ENCODE data around the gene FBXL17.
A peak's percentile ranks its signal among the peaks of the same experiment; 100 is the strongest.
"Not testable (repeated sequence)": the region's sequence is repeated elsewhere in the genome, so short reads cannot be mapped to it uniquely, and the experiment has no call there.

FBXL17 gene

GRCh38 chr5:108274080-108274479 is 107.8 kb downstream of the FBXL17 start:
- not testable (repeated sequence) for H3K27me3 ChIP-seq (ENCODE audit: low read depth); DNase-seq (ENCODE audit: low spot score in 2 of 2)

GRCh38 chr5:108271127-108271526 is 110.8 kb downstream of the FBXL17 start:
- in situ Hi-C loops (cut with MboI; ENCODE audit: low sequenced_read_pairs) = no loop called here
- DNase-seq (ENCODE audit: low spot score in 2 of 2) = no peak
- peaks cover 6% of the 10 kb centered on the region for H3K4me1 ChIP-seq
- no peaks in the 10 kb centered on the region for H3K27me3 ChIP-seq (ENCODE audit: low read depth)
- no peak overlapping the region for H3K4me3 ChIP-seq
- H3K9me3 ChIP-seq = no peaks in the 10 kb centered on the region
- H3K36me3 ChIP-seq (replicated peaks) = no peaks in the 10 kb centered on the region

More at GRCh38 chr5:108274080-108274479, 107.8 kb downstream of the FBXL17 start:
- H3K4me1 ChIP-seq = peaks cover 23% of the 10 kb centered on the region
- in situ Hi-C loops (cut with MboI; ENCODE audit: low sequenced_read_pairs); H3K36me3 ChIP-seq (replicated peaks); H3K9me3 ChIP-seq; H3K4me3 ChIP-seq: not testable (repeated sequence)

DNA sequence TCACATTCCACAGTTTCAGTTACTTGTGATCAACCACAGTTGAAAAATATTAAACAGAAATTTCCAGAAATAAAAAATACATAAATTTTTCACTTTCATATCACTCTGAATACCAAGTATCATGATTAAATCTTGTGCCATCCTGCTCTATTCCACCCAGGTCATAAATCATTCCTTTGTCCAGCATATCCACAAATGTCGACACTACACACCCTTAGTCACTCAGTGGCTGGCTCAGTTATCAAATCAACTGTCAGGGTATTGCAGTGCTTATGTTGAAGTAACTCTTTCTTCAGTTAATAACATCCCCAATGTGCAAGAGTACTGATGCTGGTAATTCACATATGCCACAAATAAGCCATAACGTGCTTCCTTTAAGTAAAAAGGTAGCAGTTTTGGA is 115.7 kb downstream of the FBXL17 start:
- no peaks in the 10 kb centered on the region for H3K4me1 ChIP-seq
- no peaks in the 10 kb centered on the region for H3K36me3 ChIP-seq (replicated peaks)
- H3K9me3 ChIP-seq = no peaks in the 10 kb centered on the region
- in situ Hi-C loops (cut with MboI; ENCODE audit: low sequenced_read_pairs) = no loop called here
- H3K4me3 ChIP-seq = no peak overlapping the region
- no peaks in the 10 kb centered on the region for H3K27me3 ChIP-seq (ENCODE audit: low read depth)
- DNase-seq (ENCODE audit: low spot score in 2 of 2) = no peak

DNA sequence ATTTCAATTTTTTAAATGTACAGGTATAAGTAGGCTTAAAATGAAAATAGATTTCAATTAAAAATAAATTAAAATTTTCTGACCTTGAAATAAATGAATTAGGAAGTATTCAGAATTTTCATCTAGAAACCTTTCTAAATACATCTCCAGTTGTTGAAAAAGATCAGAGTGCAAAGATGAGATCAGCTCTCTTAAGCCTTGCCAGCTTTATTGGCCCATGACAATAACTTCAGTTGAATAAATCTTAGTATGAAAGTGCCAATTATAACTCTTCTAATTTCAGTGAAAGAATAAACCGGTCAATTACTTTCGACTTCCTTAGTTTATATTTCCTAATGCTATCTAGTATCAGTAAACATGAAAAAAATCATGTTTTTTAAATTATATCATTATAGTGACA is 117.4 kb downstream of the FBXL17 start:
- peaks cover 9% of the 10 kb centered on the region for H3K4me1 ChIP-seq
- no peaks in the 10 kb centered on the region for H3K27me3 ChIP-seq (ENCODE audit: low read depth)
- DNase-seq (ENCODE audit: low spot score in 2 of 2) = no peak
- in situ Hi-C loops (cut with MboI; ENCODE audit: low sequenced_read_pairs) = no loop called here
- no peaks in the 10 kb centered on the region for H3K36me3 ChIP-seq (replicated peaks)
- no peak overlapping the region for H3K4me3 ChIP-seq
- H3K9me3 ChIP-seq = no peaks in the 10 kb centered on the region

GRCh38 chr5:108263338-108263737 is 118.6 kb downstream of the FBXL17 start:
- no peak overlapping the region for H3K4me3 ChIP-seq
- no peaks in the 10 kb centered on the region for H3K27me3 ChIP-seq (ENCODE audit: low read depth)
- in situ Hi-C loops (cut with MboI; ENCODE audit: low sequenced_read_pairs) = no loop called here
- H3K4me1 ChIP-seq = peaks cover 18% of the 10 kb centered on the region
- H3K36me3 ChIP-seq (replicated peaks) = no peaks in the 10 kb centered on the region
- no peak for DNase-seq (ENCODE audit: low spot score in 2 of 2)
- no peaks in the 10 kb centered on the region for H3K9me3 ChIP-seq

DNA sequence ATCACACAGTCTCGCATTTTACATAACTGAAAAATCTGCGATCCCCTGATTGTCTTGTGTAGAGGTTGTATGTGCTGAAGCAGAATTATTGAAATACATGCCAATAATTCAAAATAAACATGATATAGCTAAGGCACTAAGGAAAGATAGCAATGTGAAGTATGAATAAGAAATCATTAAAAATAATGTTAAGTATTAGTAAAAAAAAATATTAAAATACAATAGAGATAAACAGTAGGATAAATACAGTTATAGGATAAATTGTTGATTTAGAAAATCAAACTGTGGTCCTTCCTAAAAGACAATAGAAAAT is 121.1 kb downstream of the FBXL17 start:
- no peaks in the 10 kb centered on the region for H3K36me3 ChIP-seq (replicated peaks)
- no peak overlapping the region for H3K4me3 ChIP-seq
- peaks cover 20% of the 10 kb centered on the region for H3K4me1 ChIP-seq
- DNase-seq (ENCODE audit: low spot score in 2 of 2) = no peak
- H3K27me3 ChIP-seq (ENCODE audit: low read depth) = no peaks in the 10 kb centered on the region
- in situ Hi-C loops (cut with MboI; ENCODE audit: low sequenced_read_pairs) = no loop called here
- H3K9me3 ChIP-seq = no peaks in the 10 kb centered on the region

DNA sequence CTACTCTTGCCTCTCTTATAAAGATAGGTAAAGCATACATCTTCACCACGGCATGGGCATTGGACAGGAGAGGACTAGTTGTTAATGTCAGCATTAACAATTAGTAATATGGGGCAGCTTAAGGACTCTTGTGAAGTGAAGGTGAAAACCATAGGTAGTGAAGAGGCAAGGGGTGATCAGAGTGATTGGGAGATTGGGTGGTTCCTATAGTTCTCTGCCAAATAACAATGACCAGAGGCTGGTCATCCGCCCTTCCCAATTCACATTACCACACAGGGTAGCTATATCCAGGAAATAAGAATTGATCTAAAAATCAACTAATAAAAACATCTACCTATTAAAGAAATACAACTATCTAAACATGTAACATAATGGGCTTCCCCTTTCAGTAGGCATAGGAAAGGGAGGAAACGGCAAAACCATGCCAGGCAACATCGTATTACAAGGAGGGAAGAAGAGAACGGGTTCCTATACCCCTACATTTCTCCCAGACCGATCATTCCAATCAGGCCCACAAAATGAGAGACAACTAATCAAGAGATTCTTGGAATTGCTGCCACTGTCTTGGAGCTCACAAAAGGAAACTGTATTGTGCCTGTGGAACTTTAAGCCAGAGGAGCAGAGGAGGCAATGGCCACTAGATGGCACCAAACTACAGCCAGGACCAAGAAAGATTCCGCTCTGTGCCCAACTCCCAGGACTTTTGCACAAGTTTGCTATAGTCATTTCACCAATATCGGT is 121.6 kb downstream of the FBXL17 start:
- no peaks in the 10 kb centered on the region for H3K36me3 ChIP-seq (replicated peaks)
- H3K9me3 ChIP-seq = no peaks in the 10 kb centered on the region
- H3K27me3 ChIP-seq (ENCODE audit: low read depth) = no peaks in the 10 kb centered on the region
- peak; percentile 83 to 85 for DNase-seq (ENCODE audit: low spot score in 2 of 2)
- H3K4me3 ChIP-seq = no peak overlapping the region
- in situ Hi-C loops (cut with MboI; ENCODE audit: low sequenced_read_pairs) = no loop called here
- H3K4me1 ChIP-seq = peaks cover 20% of the 10 kb centered on the region

- H3K4me1 ChIP-seq = peaks cover 24% of the 10 kb centered on the region
- H3K27me3 ChIP-seq (ENCODE audit: low read depth) = no peaks in the 10 kb centered on the region
- no peaks in the 10 kb centered on the region for H3K9me3 ChIP-seq
- H3K36me3 ChIP-seq (replicated peaks) = no peaks in the 10 kb centered on the region
- no peak overlapping the region for H3K4me3 ChIP-seq
- DNase-seq (ENCODE audit: low spot score in 2 of 2) = no peak
- in situ Hi-C loops (cut with MboI; ENCODE audit: low sequenced_read_pairs) = no loop called here
Measured at GRCh38 chr5:108259306-108259705, 122.6 kb downstream of the FBXL17 start.

GRCh38 chr5:108257996-108258395 is 123.9 kb downstream of the FBXL17 start:
- in situ Hi-C loops (cut with MboI; ENCODE audit: low sequenced_read_pairs) = no loop called here
- H3K36me3 ChIP-seq (replicated peaks) = no peaks in the 10 kb centered on the region
- peaks cover 29% of the 10 kb centered on the region for H3K4me1 ChIP-seq
- H3K27me3 ChIP-seq (ENCODE audit: low read depth) = no peaks in the 10 kb centered on the region
- no peak overlapping the region for H3K4me3 ChIP-seq
- H3K9me3 ChIP-seq = no peaks in the 10 kb centered on the region
- no peak for DNase-seq (ENCODE audit: low spot score in 2 of 2)

DNA sequence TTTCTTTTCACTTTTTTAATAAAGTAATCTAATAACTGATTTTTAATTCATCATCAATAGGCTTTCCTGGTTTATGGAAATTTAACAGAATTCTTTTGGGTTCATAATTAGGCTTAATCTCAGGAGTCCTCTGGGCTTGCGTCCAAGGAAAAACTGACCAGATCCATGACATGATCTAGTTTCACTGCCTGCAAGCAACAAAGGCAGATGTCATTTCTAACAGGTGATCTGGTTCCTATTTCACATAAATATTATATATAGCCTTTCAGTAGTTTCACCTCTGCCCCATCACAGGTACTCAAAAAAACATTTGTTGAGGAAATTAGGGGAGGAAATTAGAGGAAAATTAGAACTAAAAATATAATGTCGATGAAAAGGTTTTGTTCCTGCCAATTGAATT is 126.4 kb downstream of the FBXL17 start:
- in situ Hi-C loops (cut with MboI; ENCODE audit: low sequenced_read_pairs) = no loop called here
- Histone ChIP-seq H3K4me3 (no peak overlapping the region), H3K36me3 (replicated peaks) (no peaks in the 10 kb centered on the region), H3K9me3 (no peaks in the 10 kb centered on the region), H3K27me3 (ENCODE audit: low read depth) (no peaks in the 10 kb centered on the region), H3K4me1 (peaks cover 28% of the 10 kb centered on the region)
- no peak for DNase-seq (ENCODE audit: low spot score in 2 of 2)

DNA sequence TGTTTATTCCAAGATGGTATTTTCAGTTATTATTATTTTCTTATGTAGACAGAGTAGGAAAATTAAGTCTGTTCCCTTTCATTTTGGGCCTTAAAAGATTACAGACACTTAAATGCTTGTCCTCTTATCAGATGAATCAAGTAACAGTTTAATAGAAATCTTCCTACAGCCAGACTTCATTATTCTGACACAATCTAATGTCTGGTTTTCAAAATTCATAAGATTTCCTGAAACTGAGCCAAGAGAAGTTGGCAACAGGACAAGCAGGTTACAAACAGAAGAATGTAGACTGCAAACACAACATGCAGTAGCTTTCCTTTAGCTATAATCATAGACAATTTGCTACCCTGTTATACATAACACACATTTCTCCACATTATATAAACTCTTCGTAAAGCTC is 130.5 kb downstream of the FBXL17 start:
- in situ Hi-C loops (cut with MboI; ENCODE audit: low sequenced_read_pairs) = no loop called here
- H3K4me3 ChIP-seq = no peak overlapping the region
- H3K27me3 ChIP-seq (ENCODE audit: low read depth) = no peaks in the 10 kb centered on the region
- H3K9me3 ChIP-seq = no peaks in the 10 kb centered on the region
- DNase-seq (ENCODE audit: low spot score in 2 of 2) = no peak
- no peaks in the 10 kb centered on the region for H3K36me3 ChIP-seq (replicated peaks)
- H3K4me1 ChIP-seq = peaks cover 15% of the 10 kb centered on the region

DNA sequence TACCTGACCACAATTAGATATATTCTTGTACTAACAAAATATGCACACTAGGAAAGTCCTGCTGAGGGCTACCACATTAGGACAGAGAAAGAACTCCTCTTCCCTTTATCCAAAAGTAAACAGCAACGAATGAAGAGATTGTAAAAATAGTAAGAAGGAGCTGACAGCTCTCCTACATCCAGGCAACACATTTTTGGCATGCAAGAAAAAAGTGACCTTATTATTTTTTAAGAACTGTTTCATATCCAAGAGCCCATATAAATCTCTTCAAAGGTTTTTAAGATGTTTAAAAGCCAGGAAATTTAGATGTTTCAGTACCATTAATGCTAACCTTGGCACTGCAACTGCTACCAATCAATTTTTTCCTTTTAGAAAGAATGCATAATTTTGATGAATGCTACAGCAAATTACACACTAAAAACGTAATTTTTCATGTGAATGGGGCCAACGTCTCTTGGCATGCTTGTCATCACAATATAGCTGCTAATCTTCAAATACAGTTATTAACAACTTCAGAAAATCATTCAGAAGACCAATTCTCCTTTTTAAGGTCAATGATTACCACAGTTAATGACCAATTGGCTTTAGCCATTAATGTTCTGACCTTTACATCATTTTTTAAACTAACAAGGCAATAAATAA is 132.0 kb downstream of the FBXL17 start:
- in situ Hi-C loops (cut with MboI; ENCODE audit: low sequenced_read_pairs) = no loop called here
- DNase-seq (ENCODE audit: low spot score in 2 of 2) = no peak
- H3K4me3 ChIP-seq = no peak overlapping the region

DNA sequence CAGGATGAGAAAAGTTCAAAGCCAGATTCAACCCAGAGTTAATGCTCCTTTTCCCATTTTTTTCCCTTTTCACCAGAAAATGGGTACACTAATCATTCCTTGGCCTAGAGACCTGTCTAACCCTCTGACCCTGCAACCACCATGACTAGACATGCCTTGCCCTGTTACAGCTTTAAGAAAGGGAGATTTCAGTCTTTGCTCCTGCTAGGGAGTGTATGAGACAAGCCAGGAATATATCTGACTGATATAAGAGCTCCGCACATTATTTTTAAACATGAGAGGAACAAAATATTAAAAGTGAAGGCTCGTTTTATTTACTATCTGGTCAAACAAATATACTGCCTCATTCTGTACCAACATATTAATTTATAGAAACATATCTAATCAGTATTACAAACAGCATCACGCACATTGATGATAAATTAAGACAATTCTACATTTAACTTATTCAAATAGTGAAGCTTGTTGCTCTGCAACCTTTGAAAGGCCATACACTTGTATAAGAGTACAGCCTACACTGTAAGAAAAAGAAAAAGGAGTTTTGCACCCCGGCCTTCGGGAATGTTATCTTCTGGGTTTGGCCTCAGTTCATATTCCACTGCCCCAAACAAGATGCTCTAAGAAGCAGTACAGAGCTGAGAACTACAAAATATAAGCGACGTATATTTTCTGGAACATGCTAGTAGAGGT is 132.7 kb downstream of the FBXL17 start:
- no peak overlapping the region for H3K4me3 ChIP-seq
- peaks cover 13% of the 10 kb centered on the region for H3K4me1 ChIP-seq
- H3K9me3 ChIP-seq = no peaks in the 10 kb centered on the region
- no peaks in the 10 kb centered on the region for H3K36me3 ChIP-seq (replicated peaks)
- no peak for DNase-seq (ENCODE audit: low spot score in 2 of 2)
- in situ Hi-C loops (cut with MboI; ENCODE audit: low sequenced_read_pairs) = no loop called here
- H3K27me3 ChIP-seq (ENCODE audit: low read depth) = no peaks in the 10 kb centered on the region

More for the DNA sequence above, 132.0 kb downstream of the FBXL17 start:
- no peaks in the 10 kb centered on the region for H3K36me3 ChIP-seq (replicated peaks)
- peaks cover 17% of the 10 kb centered on the region for H3K4me1 ChIP-seq
- H3K27me3 ChIP-seq (ENCODE audit: low read depth) = no peaks in the 10 kb centered on the region
- H3K9me3 ChIP-seq = no peaks in the 10 kb centered on the region
